Omental fat pad (tissue), 4 donors: Measurements from ENCODE around the gene ENTREP1. TPM values are rescaled to one million over a fixed set of nuclear protein-coding genes. Genes with fewer than 3 reads are reported as not detected.
A peak's percentile ranks its signal among the peaks of the same experiment; 100 is the strongest.

Experiments used
- ATAC-seq: fragments of 150-250 bp; one replicate; pipeline ENCODE4 v1.9.1; 2016; ENCODE audit warnings: mild to moderate bottlenecking, moderate library complexity; ENCODE audit not compliant: low FRiP score
- DNase-seq: peaks from one replicate; pipeline ENCODE4 v3.0.0-alpha.2; 2019; ENCODE audit warnings: low spot score
- total RNA-seq, 4 donors: library from RNA; depleted of rRNA; stranded (reverse); fragments of >200 nt; gene quantifications; one replicate each; pipeline ENCODE4 v1.1.0, GENCODE V29; 2016
- TF ChIP-seq, protein P1 (sequence below), 3 donors: fragments of 450-650 bp; IDR thresholded peaks; one replicate each; pipeline ENCODE4 v1.5.1; 2016 to 2017; ENCODE audit warnings: antibody characterized with exemption in 3 of 3, mild to moderate bottlenecking in 3 of 3, moderate library complexity in 2 of 3

The ENTREP1 gene
- total RNA-seq, 4 donors from 2014 or later: 1.9 to 8.0 (median 2.6) TPM

- TF ChIP-seq, protein P1, sequence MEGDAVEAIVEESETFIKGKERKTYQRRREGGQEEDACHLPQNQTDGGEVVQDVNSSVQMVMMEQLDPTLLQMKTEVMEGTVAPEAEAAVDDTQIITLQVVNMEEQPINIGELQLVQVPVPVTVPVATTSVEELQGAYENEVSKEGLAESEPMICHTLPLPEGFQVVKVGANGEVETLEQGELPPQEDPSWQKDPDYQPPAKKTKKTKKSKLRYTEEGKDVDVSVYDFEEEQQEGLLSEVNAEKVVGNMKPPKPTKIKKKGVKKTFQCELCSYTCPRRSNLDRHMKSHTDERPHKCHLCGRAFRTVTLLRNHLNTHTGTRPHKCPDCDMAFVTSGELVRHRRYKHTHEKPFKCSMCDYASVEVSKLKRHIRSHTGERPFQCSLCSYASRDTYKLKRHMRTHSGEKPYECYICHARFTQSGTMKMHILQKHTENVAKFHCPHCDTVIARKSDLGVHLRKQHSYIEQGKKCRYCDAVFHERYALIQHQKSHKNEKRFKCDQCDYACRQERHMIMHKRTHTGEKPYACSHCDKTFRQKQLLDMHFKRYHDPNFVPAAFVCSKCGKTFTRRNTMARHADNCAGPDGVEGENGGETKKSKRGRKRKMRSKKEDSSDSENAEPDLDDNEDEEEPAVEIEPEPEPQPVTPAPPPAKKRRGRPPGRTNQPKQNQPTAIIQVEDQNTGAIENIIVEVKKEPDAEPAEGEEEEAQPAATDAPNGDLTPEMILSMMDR (IDR thresholded peaks at IDR 0.05): no peak
- no peak for ATAC-seq
- no peak for DNase-seq
These were observed 32.8 kb downstream of the ENTREP1 start for GRCh38 chr9:69357821-69358220.

GRCh38 chr9:69363191-69363590, 38.2 kb downstream of the ENTREP1 start:
- TF ChIP-seq, protein P1 (IDR thresholded peaks at IDR 0.05): no peak
- no peak for DNase-seq
- ATAC-seq: no peak

DNA sequence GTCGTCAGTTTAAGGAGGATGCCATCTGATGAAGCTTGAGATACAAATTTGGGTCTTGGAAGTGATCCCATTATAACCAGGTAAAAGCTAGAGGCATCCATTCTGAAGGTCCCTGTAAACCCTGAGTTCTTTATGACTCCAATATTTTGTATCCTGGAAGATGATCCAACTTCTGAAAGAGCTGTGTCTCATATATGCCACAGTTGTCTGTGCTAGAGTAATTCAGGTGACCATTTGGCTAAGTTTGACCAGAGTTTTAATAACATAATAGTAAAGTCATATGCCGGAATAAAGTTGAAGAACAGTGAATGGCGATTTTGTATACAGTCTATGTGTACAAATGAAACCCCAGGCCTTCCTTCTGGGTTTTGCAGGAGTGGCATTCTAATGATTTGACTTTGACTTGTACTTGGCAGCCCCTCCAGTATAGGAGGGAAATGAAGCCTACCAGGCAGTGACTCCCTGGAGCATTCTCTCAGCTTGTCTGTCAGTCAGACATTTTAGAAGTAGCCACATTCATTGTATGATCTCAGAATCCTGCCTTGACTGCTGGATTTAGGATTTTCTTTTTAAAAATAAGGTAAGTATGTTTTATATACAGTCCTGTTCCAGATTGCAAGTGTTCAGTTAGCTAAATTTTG, 39.6 kb downstream of the ENTREP1 start:
- DNase-seq (no peak), ATAC-seq (no peak)
- TF ChIP-seq, protein P1 (IDR thresholded peaks at IDR 0.05): no peak

GRCh38 chr9:69370430-69370829, 45.4 kb downstream of the ENTREP1 start:
- DNase-seq (no peak), ATAC-seq (no peak)
- TF ChIP-seq, protein P1 (IDR thresholded peaks at IDR 0.05): no peak

- ATAC-seq (no peak), DNase-seq (no peak)
- TF ChIP-seq, protein P1 (IDR thresholded peaks at IDR 0.05): no peak
These were observed 46.0 kb downstream of the ENTREP1 start for GRCh38 chr9:69371001-69371400.

DNA sequence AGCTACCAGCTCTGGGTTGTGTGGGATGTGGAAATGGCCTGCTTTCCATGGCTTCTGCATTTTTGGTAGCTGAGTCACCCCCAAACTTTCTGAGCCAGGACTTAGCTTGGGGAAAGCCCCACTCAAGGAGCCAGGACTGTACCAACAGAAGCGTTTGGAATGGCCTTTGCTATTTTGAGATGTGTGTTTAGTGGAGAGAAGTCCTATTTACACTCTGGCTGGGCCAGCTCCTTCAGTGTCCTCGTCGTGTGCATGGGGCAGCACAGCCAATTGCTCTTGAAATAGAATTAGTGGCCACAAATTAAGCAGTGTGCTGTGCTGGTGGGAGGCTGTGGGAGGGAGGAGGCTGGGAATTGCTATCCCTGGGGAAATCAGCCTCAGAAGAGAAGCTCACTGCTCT, 51.6 kb downstream of the ENTREP1 start:
- DNase-seq (no peak), ATAC-seq (peak; percentile 97)
- TF ChIP-seq, protein P1 (IDR thresholded peaks at IDR 0.05): no peak

DNA sequence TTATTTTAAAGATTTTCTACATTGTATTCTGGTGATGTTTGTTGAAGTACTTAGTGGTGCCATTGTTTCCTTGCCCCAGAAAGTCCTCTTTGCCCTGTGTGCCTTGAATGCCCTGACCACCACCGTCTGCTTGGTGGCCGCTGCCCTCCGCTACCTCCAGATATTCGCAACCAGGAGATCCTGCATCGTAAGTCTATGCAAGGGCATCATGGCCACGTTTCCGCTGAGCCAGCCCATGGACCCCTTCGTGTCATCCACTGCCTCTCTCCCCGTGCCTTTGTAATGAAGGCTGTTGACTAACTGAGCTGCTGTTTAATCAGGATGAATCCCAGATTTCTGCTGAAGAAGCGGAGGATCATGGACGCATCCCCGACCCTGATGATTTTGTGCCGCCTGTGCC, 52.3 kb downstream of the ENTREP1 start:
- no peak for DNase-seq
- TF ChIP-seq, protein P1 (IDR thresholded peaks at IDR 0.05): no peak
- no peak for ATAC-seq
